Esophagus squamous epithelium (tissue), 5 donors: ENCODE data around the gene RNF217. TPM values are rescaled to one million over a fixed set of nuclear protein-coding genes. Genes with fewer than 3 reads are reported as not detected.

Experiments
- DNase-seq: peaks from one replicate; lab custom pipeline; 2025; lab: John Stamatoyannopoulos, UW
- H3K27ac ChIP-seq, 4 donors: fragments of 200-600 bp; sonication (generic); one replicate each; pipeline ENCODE4 v1.5.1; 2016 to 2019; ENCODE audit warnings: mild to moderate bottlenecking in 1 of 4
- H3K27me3 ChIP-seq, 4 donors: fragments of 200-600 bp; sonication (generic); 1 replicate in 3 of 4; 2 replicates in 1 of 4; pipeline versions ENCODE4 v1.5.1 to v1.6.0; 2017 to 2021; ENCODE audit warnings: antibody characterized with exemption in 1 of 4
- H3K36me3 ChIP-seq, 3 donors: fragments of 200-600 bp; sonication (generic); one replicate each; pipeline ENCODE4 v1.5.1; 2016 to 2019
- H3K4me1 ChIP-seq, 3 donors: fragments of 200-600 bp; sonication (generic); one replicate each; pipeline ENCODE4 v1.5.1; 2017 to 2019
- H3K4me3 ChIP-seq, 4 donors: fragments of 200-600 bp; sonication (generic); 1 replicate in 3 of 4; 2 replicates in 1 of 4; pipeline ENCODE4 v1.5.1; 2016 to 2019; ENCODE audit warnings: mild to moderate bottlenecking in 2 of 4, moderate library complexity in 1 of 4
- H3K9me3 ChIP-seq, 3 donors: fragments of 200-600 bp; sonication (generic); one replicate each; pipeline ENCODE4 v1.5.1; 2016 to 2019
- CTCF ChIP-seq, 6 experiments: fragments of 450-650 bp in 4 of 6; fragments of 200-600 bp in 2 of 6; sonication (generic) in 2 of 6; IDR thresholded peaks; one replicate each; pipeline ENCODE4 v1.5.1; 2016 to 2019; ENCODE audit warnings: antibody characterized with exemption in 6 of 6, mild to moderate bottlenecking in 4 of 6, moderate library complexity in 4 of 6
- POLR2A ChIP-seq, 4 donors: fragments of 450-650 bp; IDR thresholded peaks; one replicate each; pipeline ENCODE4 v1.6.1; 2017; ENCODE audit warnings: antibody characterized with exemption in 4 of 4, mild to moderate bottlenecking in 4 of 4, moderate library complexity in 3 of 4
- WGBS, 2 donors: methylation state at CpG; one replicate each; pipeline ENCODE4 v1.1.5; 2018; 5-methylcytosine and 5-hydroxymethylcytosine counted together
- intact Hi-C: fragments of 100-400 bp; cut with DNase I; formaldehyde crosslinking; loops from one replicate; pipeline ENCODE4 v1.15.0; 2022
- total RNA-seq, 4 donors: library from RNA; depleted of rRNA; stranded (reverse); fragments of >200 nt; gene quantifications; one replicate each; pipeline ENCODE4 v1.1.0, GENCODE V29; 2016
- donor health status: DM: yes; HTN: yes; CAD: no.

RNF217 gene
- total RNA-seq, 4 donors from 2014 or later: 9.1 to 26.3 (median 15.4) TPM

GRCh38 chr6:125110056-125110455 is 147.8 kb downstream of the RNF217 start:
- DNase-seq: no peak
- Histone ChIP-seq H3K4me1 (no peaks in the 10 kb centered on the region), H3K9me3 (peaks cover 0 to 21% (median 15%) of the 10 kb centered on the region in 3 donors), H3K27ac (no peak overlapping the region), H3K27me3 (no peaks in the 10 kb centered on the region), H3K4me3 (no peak overlapping the region), H3K36me3 (no peaks in the 10 kb centered on the region)
- intact Hi-C loops: loop anchor here (5.0 kb wide), 1 partner anchor 243 kb away; no protein-coding TSS in a partner anchor
- 91 to 96% methylated on average over 1 of the region's 1 CpG for WGBS, 2 donors
- TF ChIP-seq CTCF (IDR thresholded peaks at IDR 0.05) (no peak), POLR2A (IDR thresholded peaks at IDR 0.05) (no peak)

GRCh38 chr6:125111219-125111983 is 149.2 kb downstream of the RNF217 start:
- no peaks in the 10 kb centered on the region for H3K27me3 ChIP-seq
- TF ChIP-seq POLR2A (IDR thresholded peaks at IDR 0.05): no peak
- TF ChIP-seq CTCF (IDR thresholded peaks at IDR 0.05): no peak
- no peak overlapping the region for H3K27ac ChIP-seq
- 85 to 88% methylated on average over 4 of the region's 4 CpGs for WGBS, 2 donors
- H3K4me1 ChIP-seq: no peaks in the 10 kb centered on the region
- no peaks in the 10 kb centered on the region for H3K36me3 ChIP-seq
- no peak for DNase-seq
- no peak overlapping the region for H3K4me3 ChIP-seq
- peaks cover 0 to 21% (median 15%) of the 10 kb centered on the region in 3 donors for H3K9me3 ChIP-seq
- intact Hi-C loops: loop anchor here (5.0 kb wide), 1 partner anchor 244 kb away; no protein-coding TSS in a partner anchor

GRCh38 chr6:125112934-125113333 is 150.7 kb downstream of the RNF217 start:
- H3K36me3 ChIP-seq: no peaks in the 10 kb centered on the region
- no peaks in the 10 kb centered on the region for H3K27me3 ChIP-seq
- H3K27ac ChIP-seq: no peak overlapping the region
- H3K9me3 ChIP-seq: peaks cover 0 to 21% (median 15%) of the 10 kb centered on the region in 3 donors
- intact Hi-C loops: loop anchor here (5.0 kb wide), 1 partner anchor 246 kb away; no protein-coding TSS in a partner anchor
- H3K4me3 ChIP-seq: no peak overlapping the region
- H3K4me1 ChIP-seq: no peaks in the 10 kb centered on the region
- no peak for TF ChIP-seq CTCF (IDR thresholded peaks at IDR 0.05)
- no peak for TF ChIP-seq POLR2A (IDR thresholded peaks at IDR 0.05)
- no peak for DNase-seq

- Histone ChIP-seq H3K36me3 (no peaks in the 10 kb centered on the region), H3K4me1 (no peaks in the 10 kb centered on the region), H3K4me3 (no peak overlapping the region), H3K9me3 (peaks cover 0 to 21% (median 15%) of the 10 kb centered on the region in 3 donors), H3K27me3 (no peaks in the 10 kb centered on the region), H3K27ac (no peak overlapping the region)
- intact Hi-C loops: loop anchor here (5.0 kb wide), 1 partner anchor 247 kb away; no protein-coding TSS in a partner anchor
- no peak for DNase-seq
- peak; percentile 38 to 84 (median 78) for TF ChIP-seq CTCF (IDR thresholded peaks at IDR 0.05)
- no peak for TF ChIP-seq POLR2A (IDR thresholded peaks at IDR 0.05)
- WGBS, 2 donors: 0 to 2% methylated on average over 1 of the region's 1 CpG
Observed at GRCh38 chr6:125114248-125114858, 152.1 kb downstream of the RNF217 start.

- Histone ChIP-seq H3K36me3 (no peaks in the 10 kb centered on the region), H3K27me3 (no peaks in the 10 kb centered on the region), H3K27ac (no peak overlapping the region), H3K4me3 (no peak overlapping the region), H3K9me3 (peaks cover 0 to 11% (median 7%) of the 10 kb centered on the region in 3 donors), H3K4me1 (no peaks in the 10 kb centered on the region)
- DNase-seq: no peak
- no peak for TF ChIP-seq CTCF (IDR thresholded peaks at IDR 0.05)
- TF ChIP-seq POLR2A (IDR thresholded peaks at IDR 0.05): no peak
- WGBS, 2 donors: 76 to 89% methylated on average over 1 of the region's 1 CpG
- intact Hi-C loops: no loop called here
Observed at GRCh38 chr6:125116170-125116569, 153.9 kb downstream of the RNF217 start.
